H4 (cell line): ENCODE measurements around the gene WDR4. TPM values are rescaled to one million over a fixed set of nuclear protein-coding genes. Genes with fewer than 3 reads are reported as not detected.
"Not testable (repeated sequence)": the region's sequence is repeated elsewhere in the genome, so short reads cannot be mapped to it uniquely, and the experiment has no call there.

Experiments
- DNase-seq: peaks from one replicate; pipeline ENCODE4 v3.0.0-alpha.2; 2015; ENCODE audit warnings: low spot score
- total RNA-seq: library from RNA; depleted of rRNA; stranded (reverse); fragments of >200 nt; shearing (Covaris generic); gene quantifications from 2 replicates; pipeline ENCODE4 v1.2.3, GENCODE V29; 2014; rRNA removed

WDR4 gene, protein sequence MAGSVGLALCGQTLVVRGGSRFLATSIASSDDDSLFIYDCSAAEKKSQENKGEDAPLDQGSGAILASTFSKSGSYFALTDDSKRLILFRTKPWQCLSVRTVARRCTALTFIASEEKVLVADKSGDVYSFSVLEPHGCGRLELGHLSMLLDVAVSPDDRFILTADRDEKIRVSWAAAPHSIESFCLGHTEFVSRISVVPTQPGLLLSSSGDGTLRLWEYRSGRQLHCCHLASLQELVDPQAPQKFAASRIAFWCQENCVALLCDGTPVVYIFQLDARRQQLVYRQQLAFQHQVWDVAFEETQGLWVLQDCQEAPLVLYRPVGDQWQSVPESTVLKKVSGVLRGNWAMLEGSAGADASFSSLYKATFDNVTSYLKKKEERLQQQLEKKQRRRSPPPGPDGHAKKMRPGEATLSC
- 4.8 and 7.1 TPM in 2 replicates for total RNA-seq

GRCh38 chr21:42878993-42879787 lies at the start of gene WDR4:
WDR4 (minus strand) TSS chr21:42879539; CDS start chr21:42879495, 44 bp downstream.
- peak; percentile 99 for DNase-seq

GRCh38 chr21:42927474-42928200 lies 48.3 kb upstream of the WDR4 start:
- not testable (repeated sequence) for DNase-seq

- DNase-seq, result no peak
Observed at GRCh38 chr21:42925114-42925926, 46.0 kb upstream of the WDR4 start, which contains the start of gene ERVH48-1. ERVH48-1 (minus strand) TSS chr21:42925630; CDS start chr21:42919006, 6,624 bp downstream.

DNA sequence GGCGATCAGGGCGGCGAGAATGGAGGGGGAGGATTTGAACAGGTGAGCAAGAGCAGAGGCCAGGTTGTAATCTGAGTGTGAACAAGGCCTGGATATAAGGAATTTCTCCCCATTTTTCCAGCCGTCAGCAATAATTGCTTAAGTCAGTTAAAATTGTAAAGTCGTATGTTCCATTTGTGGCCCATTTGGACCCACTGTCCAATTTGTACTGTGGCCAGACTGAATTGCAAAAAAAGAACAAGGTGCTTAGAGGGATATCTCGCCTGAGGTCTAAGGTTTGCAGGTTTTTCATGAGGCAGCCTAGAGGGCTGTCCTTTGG lies 45.1 kb upstream of the WDR4 start:
- DNase-seq, result no peak

- peak; percentile 94 for DNase-seq
Observed at GRCh38 chr21:42923553-42924432, 44.5 kb upstream of the WDR4 start.

GRCh38 chr21:42922918-42923317 lies 43.6 kb upstream of the WDR4 start:
- DNase-seq, result no peak

DNA sequence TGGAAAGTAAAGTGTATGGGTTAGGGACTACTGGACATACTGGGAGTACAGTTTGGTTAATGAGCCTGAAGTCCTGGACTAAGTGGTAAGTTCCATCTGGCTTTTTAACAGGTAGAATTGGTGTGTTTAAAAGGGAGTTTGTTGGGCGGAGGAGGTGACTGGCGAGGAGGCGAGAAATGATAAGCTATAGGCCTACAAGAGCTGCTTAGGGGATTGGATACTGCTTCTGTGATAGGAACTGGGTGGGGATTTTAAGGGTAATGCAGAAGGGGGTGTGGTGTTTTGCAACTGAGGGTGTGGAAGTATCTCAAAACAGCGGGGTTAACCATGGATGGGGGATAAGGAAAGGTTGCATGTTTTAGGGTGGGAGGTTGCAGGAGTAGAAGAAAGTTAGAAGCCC lies 42.6 kb upstream of the WDR4 start:
- no peak for DNase-seq

- no peak for DNase-seq
Observed at GRCh38 chr21:42918291-42918690, 39.0 kb upstream of the WDR4 start.

DNA sequence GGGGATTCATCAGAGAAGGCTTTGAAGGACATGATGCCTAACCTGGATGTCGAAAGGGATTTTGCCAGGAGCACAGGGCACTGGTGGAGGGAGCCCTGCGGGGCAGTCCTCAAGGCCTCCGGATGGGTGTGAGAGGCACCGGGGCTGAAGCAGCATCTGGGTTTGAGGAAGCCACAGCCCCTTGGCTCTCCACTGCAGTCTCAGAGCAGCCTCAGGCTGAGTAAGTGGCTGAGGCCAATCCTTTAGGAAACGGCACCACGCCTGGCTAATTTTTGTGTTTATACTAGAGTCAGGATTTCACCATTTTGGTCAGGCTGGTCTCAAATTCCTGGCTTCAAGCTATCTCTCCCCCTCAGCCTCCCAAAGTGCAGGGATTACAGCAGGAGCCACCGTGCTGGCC lies 34.1 kb upstream of the WDR4 start:
- DNase-seq, result no peak

- not testable (repeated sequence) for DNase-seq
Observed at GRCh38 chr21:42911920-42912319, 32.6 kb upstream of the WDR4 start.

GRCh38 chr21:42908484-42908883 lies 29.1 kb upstream of the WDR4 start:
- not testable (repeated sequence) for DNase-seq

GRCh38 chr21:42906233-42906632 lies 26.9 kb upstream of the WDR4 start:
- DNase-seq, result no peak

DNA sequence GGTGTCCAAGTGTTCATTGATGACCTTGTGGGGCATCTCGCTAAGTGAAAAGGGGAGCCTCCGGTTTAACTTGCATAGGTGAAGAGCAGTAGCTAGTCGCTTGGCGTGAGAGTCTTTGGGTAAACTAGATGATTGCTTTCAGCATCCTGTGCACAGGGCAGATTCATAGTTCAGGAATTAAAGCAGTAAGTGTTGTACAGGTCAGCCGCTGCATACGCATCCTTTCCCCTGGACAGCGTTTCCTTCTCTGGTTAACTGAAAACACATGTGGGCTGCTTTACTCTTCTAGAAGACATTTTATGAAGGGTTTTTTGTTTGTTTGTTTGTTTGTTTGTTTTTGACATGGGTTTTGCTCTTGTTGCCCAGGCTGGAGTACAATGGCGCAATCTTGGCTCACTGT lies 25.9 kb upstream of the WDR4 start:
- no peak for DNase-seq

- no peak for DNase-seq
Observed at GRCh38 chr21:42903817-42904216, 24.5 kb upstream of the WDR4 start.

- DNase-seq, result no peak
Observed at GRCh38 chr21:42900446-42900845, 21.1 kb upstream of the WDR4 start.

- DNase-seq, result peak; percentile 99
Observed at GRCh38 chr21:42892931-42893755, 13.8 kb upstream of the WDR4 start, which contains the start of gene NDUFV3. NDUFV3 (plus strand) TSS chr21:42893309; CDS start chr21:42893334, 25 bp downstream.

- DNase-seq, result no peak
Observed at GRCh38 chr21:42892582-42892930, 13.2 kb upstream of the WDR4 start.

DNA sequence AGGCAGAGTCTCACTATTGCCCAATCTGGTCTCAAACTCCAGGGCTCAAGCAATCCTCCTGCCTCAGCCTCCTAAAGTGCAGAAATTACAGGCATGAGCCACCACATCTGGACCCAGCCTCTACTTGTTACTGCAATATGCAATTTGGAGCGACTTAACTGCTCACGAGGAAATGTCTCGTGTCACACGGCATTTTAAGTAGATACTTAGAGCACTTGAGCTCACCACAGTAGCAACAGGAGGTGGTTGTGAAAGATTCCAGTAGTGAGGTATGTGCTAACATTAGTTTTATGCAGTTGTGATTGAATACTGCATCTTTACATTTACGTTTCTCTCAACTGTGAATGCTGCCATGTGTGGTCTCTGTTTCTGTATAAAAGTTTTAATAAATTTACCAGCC lies 8.0 kb upstream of the WDR4 start:
- DNase-seq, result no peak

- no peak for DNase-seq
Observed at GRCh38 chr21:42883921-42884320, 4.6 kb upstream of the WDR4 start.
